Prostate gland (tissue), 2 donors: ENCODE data around the gene LCA5.

Experiments used
- POLR2A ChIP-seq: fragments of 450-650 bp; IDR thresholded peaks from one replicate; pipeline ENCODE4 v1.6.1; 2016; ENCODE audit warnings: antibody characterized with exemption, mild to moderate bottlenecking
- POLR2AphosphoS5 ChIP-seq: sonication (generic); formaldehyde crosslinking; IDR thresholded peaks from one replicate; pipeline ENCODE4 v1.6.1; 2017; ENCODE audit warnings: antibody characterized with exemption
- TF ChIP-seq, protein P1 (sequence below), 4 experiments: fragments of 200-600 bp in 2 of 4; fragments of 450-650 bp in 2 of 4; sonication (generic) in 2 of 4; IDR thresholded peaks; 1 replicate in 3 of 4; 2 replicates in 1 of 4; pipeline ENCODE4 v1.5.1; 2016 to 2019; ENCODE audit warnings: antibody characterized with exemption in 4 of 4, mild to moderate bottlenecking in 2 of 4, moderate library complexity in 2 of 4

DNA sequence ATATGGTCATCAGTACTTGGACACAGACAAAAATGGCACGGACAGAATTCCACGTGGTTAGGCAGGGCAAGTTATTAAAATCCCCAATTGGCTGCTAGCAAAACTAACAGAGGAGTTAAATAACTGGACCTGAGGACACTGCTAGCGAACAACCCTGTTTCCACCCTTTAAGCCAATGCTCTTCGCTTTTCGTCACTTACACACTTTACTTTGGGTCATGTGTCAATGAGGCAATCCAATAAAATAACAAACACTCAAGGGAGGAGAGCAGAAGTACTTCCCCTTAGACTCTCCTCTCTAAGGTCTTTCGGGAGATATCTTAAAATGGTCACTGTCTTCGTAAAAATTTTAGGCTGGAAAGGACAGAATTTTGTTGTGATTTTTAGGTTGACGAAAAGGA lies 68.6 kb downstream of the LCA5 start:
- TF ChIP-seq, protein P1, sequence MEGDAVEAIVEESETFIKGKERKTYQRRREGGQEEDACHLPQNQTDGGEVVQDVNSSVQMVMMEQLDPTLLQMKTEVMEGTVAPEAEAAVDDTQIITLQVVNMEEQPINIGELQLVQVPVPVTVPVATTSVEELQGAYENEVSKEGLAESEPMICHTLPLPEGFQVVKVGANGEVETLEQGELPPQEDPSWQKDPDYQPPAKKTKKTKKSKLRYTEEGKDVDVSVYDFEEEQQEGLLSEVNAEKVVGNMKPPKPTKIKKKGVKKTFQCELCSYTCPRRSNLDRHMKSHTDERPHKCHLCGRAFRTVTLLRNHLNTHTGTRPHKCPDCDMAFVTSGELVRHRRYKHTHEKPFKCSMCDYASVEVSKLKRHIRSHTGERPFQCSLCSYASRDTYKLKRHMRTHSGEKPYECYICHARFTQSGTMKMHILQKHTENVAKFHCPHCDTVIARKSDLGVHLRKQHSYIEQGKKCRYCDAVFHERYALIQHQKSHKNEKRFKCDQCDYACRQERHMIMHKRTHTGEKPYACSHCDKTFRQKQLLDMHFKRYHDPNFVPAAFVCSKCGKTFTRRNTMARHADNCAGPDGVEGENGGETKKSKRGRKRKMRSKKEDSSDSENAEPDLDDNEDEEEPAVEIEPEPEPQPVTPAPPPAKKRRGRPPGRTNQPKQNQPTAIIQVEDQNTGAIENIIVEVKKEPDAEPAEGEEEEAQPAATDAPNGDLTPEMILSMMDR (IDR thresholded peaks at IDR 0.05) = no peak
- no peak for TF ChIP-seq POLR2A
- no peak for TF ChIP-seq POLR2AphosphoS5
